Subcutaneous abdominal adipose tissue (tissue), 5 donors: ENCODE results near the gene CHST11.

Source experiments
- H3K27ac ChIP-seq: one replicate; pipeline ENCODE4 v1.7.0; 2013; ENCODE audit warnings: low read depth, mild to moderate bottlenecking, inconsistent platforms, low read length, moderate library complexity
- H3K27me3 ChIP-seq, 5 donors: one replicate each; pipeline ENCODE4 v1.7.0; 2013; ENCODE audit warnings: low read length in 5 of 5, inconsistent platforms in 1 of 5; ENCODE audit not compliant: control insufficient read depth in 5 of 5, insufficient read depth in 4 of 5
- H3K36me3 ChIP-seq, 5 donors: one replicate each; pipeline ENCODE4 v1.7.0; 2013; ENCODE audit warnings: low read length in 5 of 5; ENCODE audit not compliant: control insufficient read depth in 5 of 5, insufficient read depth in 5 of 5
- H3K4me1 ChIP-seq, 5 donors: one replicate each; pipeline ENCODE4 v1.7.0; 2013; ENCODE audit warnings: low read length in 5 of 5, mild to moderate bottlenecking in 3 of 5, moderate library complexity in 1 of 5; ENCODE audit not compliant: control insufficient read depth in 5 of 5, insufficient read depth in 5 of 5
- H3K4me3 ChIP-seq, 5 donors: one replicate each; pipeline ENCODE4 v1.7.0; 2013; ENCODE audit warnings: low read length in 5 of 5, low read depth in 1 of 5
- H3K9ac ChIP-seq, 5 donors: one replicate each; pipeline ENCODE4 v1.7.0; 2013; ENCODE audit warnings: low read length in 5 of 5, mild to moderate bottlenecking in 4 of 5, moderate library complexity in 3 of 5
- H3K9me3 ChIP-seq, 5 donors: one replicate each; pipeline ENCODE4 v1.7.0; 2013; ENCODE audit warnings: low read length in 5 of 5; ENCODE audit not compliant: control insufficient read depth in 5 of 5
- donor health status: healthy.
- donor health status: healthy.
- donor health status: healthy.
- donor health status: healthy.
- donor health status: healthy.

CHST11 gene

GRCh38 chr12:104681012-104681690 is 224.4 kb downstream of the CHST11 start:
- Histone ChIP-seq H3K27me3 (no peaks in the 10 kb centered on the region), H3K4me3 (no peak overlapping the region), H3K36me3 (no peaks in the 10 kb centered on the region), H3K4me1 (peaks cover 0 to 17% (median 8%) of the 10 kb centered on the region in 5 donors), H3K9ac (no peak overlapping the region), H3K27ac (no peak overlapping the region), H3K9me3 (no peaks in the 10 kb centered on the region)

- Histone ChIP-seq H3K4me3 (no peak overlapping the region), H3K27ac (no peak overlapping the region)
Measured at GRCh38 chr12:104682790-104683279, 226.1 kb downstream of the CHST11 start.

GRCh38 chr12:104683831-104684503 is 227.2 kb downstream of the CHST11 start:
- H3K36me3 ChIP-seq: no peaks in the 10 kb centered on the region
- no peak overlapping the region for H3K4me3 ChIP-seq
- no peak overlapping the region for H3K27ac ChIP-seq
- H3K27me3 ChIP-seq: no peaks in the 10 kb centered on the region
- no peak overlapping the region for H3K9ac ChIP-seq
- peaks cover 0 to 17% (median 9%) of the 10 kb centered on the region in 5 donors for H3K4me1 ChIP-seq
- H3K9me3 ChIP-seq: no peaks in the 10 kb centered on the region

More at GRCh38 chr12:104682790-104683279, 226.1 kb downstream of the CHST11 start:
- peaks cover 0 to 17% (median 9%) of the 10 kb centered on the region in 5 donors for H3K4me1 ChIP-seq
- no peaks in the 10 kb centered on the region for H3K9me3 ChIP-seq
- H3K9ac ChIP-seq: no peak overlapping the region
- no peaks in the 10 kb centered on the region for H3K36me3 ChIP-seq
- H3K27me3 ChIP-seq: no peaks in the 10 kb centered on the region

- Histone ChIP-seq H3K9ac (no peak overlapping the region), H3K27me3 (no peaks in the 10 kb centered on the region), H3K9me3 (no peaks in the 10 kb centered on the region), H3K27ac (no peak overlapping the region), H3K36me3 (no peaks in the 10 kb centered on the region), H3K4me1 (peaks cover 0 to 23% (median 9%) of the 10 kb centered on the region in 5 donors), H3K4me3 (no peak overlapping the region)
Measured at GRCh38 chr12:104684884-104685283, 228.1 kb downstream of the CHST11 start.

- H3K27ac ChIP-seq: no peak overlapping the region
- no peaks in the 10 kb centered on the region for H3K9me3 ChIP-seq
Measured at GRCh38 chr12:104685366-104685765, 228.6 kb downstream of the CHST11 start.

DNA sequence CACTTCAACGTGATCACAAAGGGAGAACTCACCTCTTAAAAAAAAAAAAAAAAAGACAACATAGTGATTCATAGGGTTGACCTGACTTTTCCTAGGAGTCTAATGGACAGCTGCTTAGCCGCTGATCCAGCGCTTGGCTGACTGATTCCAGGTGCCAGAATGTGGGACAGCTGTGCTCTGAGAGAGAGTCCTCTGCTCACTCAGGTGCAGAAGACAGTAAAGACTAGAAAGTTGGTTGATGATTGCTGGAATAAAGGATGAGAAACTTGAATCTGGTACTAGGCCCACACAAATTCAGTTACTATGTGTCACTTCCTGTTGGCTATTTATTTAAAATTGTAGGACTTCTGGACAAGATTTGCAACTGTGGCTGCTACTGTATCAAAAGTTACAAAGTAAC is 229.4 kb downstream of the CHST11 start:
- Histone ChIP-seq H3K27ac (no peak overlapping the region), H3K4me3 (no peak overlapping the region), H3K36me3 (no peaks in the 10 kb centered on the region), H3K4me1 (peaks cover 0 to 16% (median 6%) of the 10 kb centered on the region in 5 donors), H3K27me3 (no peaks in the 10 kb centered on the region), H3K9me3 (no peaks in the 10 kb centered on the region), H3K9ac (no peak overlapping the region)

More at GRCh38 chr12:104685366-104685765, 228.6 kb downstream of the CHST11 start:
- Histone ChIP-seq H3K4me1 (peaks cover 0 to 18% (median 6%) of the 10 kb centered on the region in 5 donors), H3K27me3 (no peaks in the 10 kb centered on the region), H3K4me3 (no peak overlapping the region), H3K36me3 (no peaks in the 10 kb centered on the region), H3K9ac (no peak overlapping the region)

DNA sequence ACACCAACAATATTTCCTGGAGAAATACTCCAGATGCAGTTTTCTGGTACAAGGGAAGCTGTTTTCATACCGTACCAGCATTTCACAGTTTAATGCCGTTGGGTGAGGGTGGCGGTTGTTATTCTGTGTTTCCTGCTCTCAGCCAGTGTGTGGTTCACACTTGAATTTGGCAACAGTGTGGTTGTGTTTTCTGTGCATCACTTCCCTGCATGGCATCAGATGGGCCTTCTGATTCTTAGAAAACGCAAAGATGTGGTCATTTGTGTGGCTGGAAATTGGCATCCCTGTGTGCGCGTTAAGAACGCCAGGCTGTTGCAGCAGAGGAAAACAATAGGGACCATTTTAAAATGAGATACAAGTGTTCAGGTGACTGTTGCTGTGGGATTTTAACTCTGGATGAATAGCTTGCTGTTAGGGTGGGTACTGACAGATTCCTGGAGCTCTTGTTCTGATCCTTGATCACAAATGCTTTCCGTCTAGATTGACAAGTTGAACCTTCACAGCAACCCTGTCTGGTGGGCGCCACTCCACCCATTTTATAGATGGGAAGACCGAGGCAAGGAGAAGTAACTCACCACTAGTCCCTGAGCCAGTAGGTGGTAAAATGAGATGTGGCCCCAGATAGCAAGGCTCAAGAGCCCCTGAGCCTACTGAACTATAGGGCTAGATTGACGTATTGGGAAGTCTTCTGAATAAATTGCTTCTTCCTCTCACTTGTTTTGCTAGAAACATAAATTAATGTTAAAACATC is 231.2 kb downstream of the CHST11 start:
- H3K9ac ChIP-seq: no peak overlapping the region
- no peaks in the 10 kb centered on the region for H3K27me3 ChIP-seq
- no peak overlapping the region for H3K4me3 ChIP-seq
- H3K36me3 ChIP-seq: no peaks in the 10 kb centered on the region
- peaks cover 0 to 17% (median 6%) of the 10 kb centered on the region in 5 donors for H3K4me1 ChIP-seq
- H3K27ac ChIP-seq: no peak overlapping the region
- H3K9me3 ChIP-seq: no peaks in the 10 kb centered on the region

- Histone ChIP-seq H3K36me3 (no peaks in the 10 kb centered on the region), H3K4me1 (peaks cover 0 to 18% (median 6%) of the 10 kb centered on the region in 5 donors), H3K9ac (no peak overlapping the region), H3K9me3 (no peaks in the 10 kb centered on the region), H3K27ac (no peak overlapping the region), H3K27me3 (no peaks in the 10 kb centered on the region), H3K4me3 (no peak overlapping the region)
Measured at GRCh38 chr12:104689635-104690034, 232.9 kb downstream of the CHST11 start.

DNA sequence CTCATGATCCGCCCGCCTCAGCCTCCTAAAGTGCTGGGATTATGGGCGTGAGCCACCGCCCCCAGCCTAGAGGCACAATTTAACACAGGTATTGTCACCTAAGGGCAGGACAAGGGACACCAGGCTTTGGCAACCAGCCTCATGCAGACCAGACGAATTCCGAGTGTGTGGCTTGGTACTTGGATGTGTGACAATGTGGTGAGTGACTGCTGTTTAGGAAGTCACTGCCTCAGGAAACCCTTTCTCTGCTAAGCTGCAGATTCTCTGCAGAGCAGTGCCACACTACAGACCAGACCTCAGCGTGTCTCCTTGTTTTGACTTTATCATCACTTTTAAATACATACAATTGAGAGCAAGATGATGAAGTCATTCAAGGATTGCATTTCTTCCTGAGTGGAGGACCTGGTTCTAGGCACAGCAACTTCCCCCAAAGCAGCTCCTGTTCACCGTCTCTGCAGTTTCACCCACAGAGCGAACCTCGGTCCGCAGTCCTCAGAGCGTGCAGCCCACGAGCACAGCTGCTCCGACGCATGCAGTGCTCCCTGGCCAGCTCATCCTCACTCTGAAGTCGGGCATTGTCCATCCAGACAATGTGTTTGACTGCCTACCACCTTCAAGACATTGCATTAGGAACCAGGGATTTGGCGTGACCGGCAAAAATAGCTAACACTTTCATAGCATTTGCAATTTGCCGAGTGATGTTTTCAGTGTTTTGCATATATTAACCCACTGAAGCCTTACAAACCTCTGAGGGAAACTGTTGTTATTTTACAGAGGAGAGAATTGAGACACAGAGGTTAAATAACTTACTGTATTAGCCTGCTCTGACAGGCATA is 235.2 kb downstream of the CHST11 start:
- H3K4me3 ChIP-seq: no peak overlapping the region
- no peaks in the 10 kb centered on the region for H3K27me3 ChIP-seq
- no peaks in the 10 kb centered on the region for H3K9me3 ChIP-seq
- H3K36me3 ChIP-seq: no peaks in the 10 kb centered on the region
- peaks cover 5 to 23% (median 7%) of the 10 kb centered on the region in 5 donors for H3K4me1 ChIP-seq
- H3K27ac ChIP-seq: no peak overlapping the region
- H3K9ac ChIP-seq: no peak overlapping the region
